ENCODE measurements around the gene BLVRA. TPM values are rescaled to one million over a fixed set of nuclear protein-coding genes. Genes with fewer than 3 reads are reported as not detected.

The BLVRA gene
- polyA plus RNA-seq, 3 donors = 49.7 to 56.2 (median 50.6) TPM

DNA sequence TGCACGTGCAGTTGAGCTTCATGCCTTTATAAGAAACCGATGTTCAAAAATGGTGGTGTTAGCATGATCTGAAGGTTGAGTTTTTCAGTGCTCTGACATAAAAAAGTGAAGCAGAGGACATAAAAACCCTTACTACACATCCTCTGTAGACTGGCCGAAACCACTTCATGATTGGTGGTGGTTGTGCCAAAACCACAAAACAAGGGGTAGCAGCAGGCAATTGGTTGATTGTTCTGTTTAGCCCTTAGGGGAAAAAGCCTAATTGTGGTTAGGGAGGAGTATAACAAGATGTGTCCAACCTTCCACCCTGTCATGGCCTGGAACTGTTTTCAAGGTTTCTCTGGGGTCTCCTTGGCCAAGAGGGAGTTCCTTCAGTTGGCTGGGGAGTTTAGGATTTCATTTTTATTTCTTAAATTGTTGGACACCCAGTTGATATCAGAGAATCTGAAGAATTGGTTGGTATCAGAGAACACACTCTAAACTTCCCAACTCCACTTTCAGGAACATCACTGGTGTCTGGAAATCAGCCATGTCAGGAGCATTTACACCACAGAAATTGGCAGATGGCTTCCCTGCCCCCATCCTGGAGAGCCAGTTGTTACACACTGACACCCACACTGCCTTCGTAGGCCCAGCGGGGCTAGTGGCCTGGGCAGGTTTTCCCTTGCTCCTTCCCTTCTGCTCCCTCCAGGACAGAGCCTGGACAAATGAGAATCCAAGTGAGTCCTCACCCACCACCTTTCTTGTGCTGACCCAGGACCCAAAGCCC, 92.1 kb downstream of the BLVRA start:
- DNase-seq = no peak

DNA sequence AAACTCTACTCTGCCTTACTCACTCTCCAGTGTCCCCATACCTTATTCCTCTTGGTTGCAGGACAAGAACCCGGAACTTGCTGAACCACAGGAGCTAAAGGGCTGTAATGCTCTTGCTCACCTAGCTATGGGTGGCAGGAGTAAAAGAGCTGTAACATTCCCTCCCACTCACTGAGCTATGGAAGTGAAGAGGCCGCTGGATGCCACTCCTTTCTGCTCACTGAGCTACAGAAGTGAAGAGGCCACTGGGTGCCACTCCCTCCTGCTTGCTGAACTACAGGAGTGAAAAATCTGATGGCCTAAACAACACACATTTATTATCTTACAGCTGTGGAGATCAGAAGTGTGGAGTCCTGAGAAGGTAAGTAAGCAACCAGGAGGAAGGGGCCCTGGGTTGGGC, 93.3 kb downstream of the BLVRA start:
- DNase-seq = no peak

DNA sequence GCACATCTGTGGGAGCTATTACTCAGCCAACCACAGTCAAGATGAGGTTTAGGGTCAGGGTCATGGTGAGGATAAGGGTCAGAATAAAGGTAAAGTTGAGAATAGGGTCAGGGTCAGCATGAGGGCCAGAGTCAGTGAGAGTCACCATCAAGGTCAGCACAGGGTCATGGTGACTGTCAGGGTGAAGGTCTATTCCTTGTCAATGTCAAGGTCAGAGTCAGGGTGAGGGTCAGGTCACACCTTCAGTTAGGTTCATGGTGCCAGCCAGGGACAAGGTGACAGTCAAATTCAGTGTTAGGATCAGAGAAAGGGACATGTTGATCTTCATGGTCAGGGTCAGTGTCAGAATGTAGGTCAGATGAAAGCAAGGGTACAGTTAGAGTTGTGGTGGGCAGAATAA, 96.7 kb downstream of the BLVRA start:
- DNase-seq = no peak

DNA sequence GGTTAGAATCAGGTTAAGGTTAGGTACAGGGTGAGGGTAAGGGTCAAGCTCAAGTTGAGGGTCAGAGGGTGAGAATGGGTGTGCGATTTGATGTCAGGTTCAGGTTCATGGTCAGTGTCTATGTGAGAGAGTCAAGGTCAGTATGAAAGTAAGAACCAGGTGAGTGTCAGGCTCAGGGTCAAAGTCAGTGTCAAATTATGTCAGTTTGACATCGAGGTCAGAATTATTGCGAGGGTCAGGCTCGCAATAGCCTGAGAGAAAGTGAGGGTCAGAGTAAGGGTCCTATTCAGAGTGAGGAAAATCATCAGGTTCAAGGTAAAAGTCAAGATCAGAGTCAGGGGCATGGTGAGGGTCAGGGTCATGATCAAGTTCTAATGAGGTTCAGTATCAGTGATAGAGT, 97.8 kb downstream of the BLVRA start:
- no peak for DNase-seq

Other genes starting within 250 kb of the BLVRA start
- gene STK17A, start 175.6 kb upstream of the BLVRA start, polyA plus RNA-seq (ENCODE audit: insufficient read length in 3 of 3) = 10 to 100 TPM; 16.2 to 27.5 (median 25.0) TPM
- gene COA1, start 29.2 kb upstream of the BLVRA start, polyA plus RNA-seq (ENCODE audit: insufficient read length in 3 of 3) = 10 to 100 TPM; 70.2 to 90.1 (median 83.0) TPM
- 100 to 1,000 TPM in 1 of 3 donors, 10 to 100 TPM in 2; 89.3 to 102 (median 95.9) TPM for gene MRPS24, start 110.8 kb downstream of the BLVRA start, polyA plus RNA-seq (ENCODE audit: insufficient read length in 3 of 3)
- gene URGCP, start 147.9 kb downstream of the BLVRA start, polyA plus RNA-seq (ENCODE audit: insufficient read length in 3 of 3) = 10 to 100 TPM; 29.2 to 42.1 (median 36.3) TPM
- 10 to 100 TPM; 19.5 to 22.0 (median 21.9) TPM for gene UBE2D4, start 167.8 kb downstream of the BLVRA start, polyA plus RNA-seq (ENCODE audit: insufficient read length in 3 of 3)
- gene SPDYE1, start 239.2 kb downstream of the BLVRA start, polyA plus RNA-seq (ENCODE audit: insufficient read length in 3 of 3) = 1 to 10 TPM in 2 of 3 donors, under 1 TPM in 1; 0.40 to 3.1 (median 1.8) TPM